ENCODE measurements around the gene GALNTL6. TPM values are rescaled to one million over a fixed set of nuclear protein-coding genes. Genes with fewer than 3 reads are reported as not detected.

The GALNTL6 gene
- total RNA-seq, 1 donor from 2014 or later, result 0.10 TPM

GRCh38 chr4:172141025-172141424 is 327.8 kb downstream of the GALNTL6 start:
- no peaks in the 10 kb centered on the region for H3K27me3 Mint-ChIP-seq (ENCODE audit: unreplicated experiment)
- H3K27ac Mint-ChIP-seq (ENCODE audit: unreplicated experiment), result no peak overlapping the region
- DNase-seq (ENCODE audit: low spot score), result no peak
- H3K36me3 Mint-ChIP-seq (ENCODE audit: low read depth, unreplicated experiment), result no peaks in the 10 kb centered on the region
- no peaks in the 10 kb centered on the region for H3K9me3 Mint-ChIP-seq (ENCODE audit: unreplicated experiment)
- TF ChIP-seq, protein P1, sequence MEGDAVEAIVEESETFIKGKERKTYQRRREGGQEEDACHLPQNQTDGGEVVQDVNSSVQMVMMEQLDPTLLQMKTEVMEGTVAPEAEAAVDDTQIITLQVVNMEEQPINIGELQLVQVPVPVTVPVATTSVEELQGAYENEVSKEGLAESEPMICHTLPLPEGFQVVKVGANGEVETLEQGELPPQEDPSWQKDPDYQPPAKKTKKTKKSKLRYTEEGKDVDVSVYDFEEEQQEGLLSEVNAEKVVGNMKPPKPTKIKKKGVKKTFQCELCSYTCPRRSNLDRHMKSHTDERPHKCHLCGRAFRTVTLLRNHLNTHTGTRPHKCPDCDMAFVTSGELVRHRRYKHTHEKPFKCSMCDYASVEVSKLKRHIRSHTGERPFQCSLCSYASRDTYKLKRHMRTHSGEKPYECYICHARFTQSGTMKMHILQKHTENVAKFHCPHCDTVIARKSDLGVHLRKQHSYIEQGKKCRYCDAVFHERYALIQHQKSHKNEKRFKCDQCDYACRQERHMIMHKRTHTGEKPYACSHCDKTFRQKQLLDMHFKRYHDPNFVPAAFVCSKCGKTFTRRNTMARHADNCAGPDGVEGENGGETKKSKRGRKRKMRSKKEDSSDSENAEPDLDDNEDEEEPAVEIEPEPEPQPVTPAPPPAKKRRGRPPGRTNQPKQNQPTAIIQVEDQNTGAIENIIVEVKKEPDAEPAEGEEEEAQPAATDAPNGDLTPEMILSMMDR (IDR thresholded peaks at IDR 0.05; ENCODE audit: unreplicated experiment), result no peak
- no peak overlapping the region for H3K4me3 Mint-ChIP-seq (ENCODE audit: unreplicated experiment)
- H3K4me1 Mint-ChIP-seq (ENCODE audit: unreplicated experiment), result no peaks in the 10 kb centered on the region

DNA sequence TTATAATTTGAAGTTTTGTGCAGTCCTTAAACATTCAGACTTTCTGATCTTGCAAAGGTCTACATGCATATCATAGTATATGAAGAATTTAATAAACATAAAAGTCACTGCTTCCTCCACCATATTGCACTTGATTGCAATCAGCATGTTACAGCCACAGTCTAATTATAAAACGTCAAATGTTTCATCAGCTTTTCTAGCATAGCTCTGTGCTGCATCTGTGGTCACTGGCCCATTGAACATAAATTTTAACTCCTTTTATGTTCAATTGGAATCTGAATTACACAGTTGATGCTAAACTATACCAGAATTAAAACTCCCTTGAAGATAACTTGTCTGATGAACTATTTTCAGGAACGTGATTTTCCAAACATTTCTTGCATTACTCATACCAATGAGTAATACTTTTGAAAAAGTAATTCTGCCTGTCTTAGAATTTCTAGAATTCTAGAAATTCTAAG is 329.1 kb downstream of the GALNTL6 start:
- no peaks in the 10 kb centered on the region for H3K36me3 Mint-ChIP-seq (ENCODE audit: low read depth, unreplicated experiment)
- no peak overlapping the region for H3K4me3 Mint-ChIP-seq (ENCODE audit: unreplicated experiment)
- TF ChIP-seq, protein P1 (IDR thresholded peaks at IDR 0.05; ENCODE audit: unreplicated experiment), result no peak
- no peaks in the 10 kb centered on the region for H3K9me3 Mint-ChIP-seq (ENCODE audit: unreplicated experiment)
- DNase-seq (ENCODE audit: low spot score), result no peak
- H3K27ac Mint-ChIP-seq (ENCODE audit: unreplicated experiment), result no peak overlapping the region
- H3K4me1 Mint-ChIP-seq (ENCODE audit: unreplicated experiment), result no peaks in the 10 kb centered on the region
- H3K27me3 Mint-ChIP-seq (ENCODE audit: unreplicated experiment), result no peaks in the 10 kb centered on the region

- no peak overlapping the region for H3K4me3 Mint-ChIP-seq (ENCODE audit: unreplicated experiment)
- H3K36me3 Mint-ChIP-seq (ENCODE audit: low read depth, unreplicated experiment), result no peaks in the 10 kb centered on the region
- H3K27ac Mint-ChIP-seq (ENCODE audit: unreplicated experiment), result no peak overlapping the region
- no peaks in the 10 kb centered on the region for H3K9me3 Mint-ChIP-seq (ENCODE audit: unreplicated experiment)
- no peaks in the 10 kb centered on the region for H3K4me1 Mint-ChIP-seq (ENCODE audit: unreplicated experiment)
- TF ChIP-seq, protein P1 (IDR thresholded peaks at IDR 0.05; ENCODE audit: unreplicated experiment), result no peak
- DNase-seq (ENCODE audit: low spot score), result no peak
- no peaks in the 10 kb centered on the region for H3K27me3 Mint-ChIP-seq (ENCODE audit: unreplicated experiment)
Measured at GRCh38 chr4:172143605-172144314, 330.6 kb downstream of the GALNTL6 start.

DNA sequence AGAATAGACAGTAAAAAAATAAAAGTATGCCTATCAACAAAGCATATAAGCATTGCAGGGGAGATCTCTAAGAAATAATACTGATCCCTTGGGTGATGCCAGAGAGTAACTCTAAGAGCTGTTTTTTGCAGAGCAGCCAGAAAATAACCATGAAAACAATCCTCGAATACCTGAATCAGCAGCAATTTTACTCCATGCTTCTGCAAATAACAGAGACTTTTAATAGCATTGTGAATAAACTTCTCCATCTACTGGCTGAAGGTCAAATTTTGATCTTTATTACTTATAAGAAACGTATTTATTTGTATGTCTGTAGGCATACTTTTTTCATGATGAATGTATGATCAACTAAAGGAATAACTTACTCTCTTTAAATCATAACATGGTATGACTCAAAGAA is 334.5 kb downstream of the GALNTL6 start:
- Mint-ChIP-seq H3K4me1 (ENCODE audit: unreplicated experiment) (no peaks in the 10 kb centered on the region), H3K27me3 (ENCODE audit: unreplicated experiment) (no peaks in the 10 kb centered on the region), H3K4me3 (ENCODE audit: unreplicated experiment) (no peak overlapping the region), H3K27ac (ENCODE audit: unreplicated experiment) (no peak overlapping the region), H3K36me3 (ENCODE audit: low read depth, unreplicated experiment) (no peaks in the 10 kb centered on the region), H3K9me3 (ENCODE audit: unreplicated experiment) (no peaks in the 10 kb centered on the region)
- TF ChIP-seq, protein P1 (IDR thresholded peaks at IDR 0.05; ENCODE audit: unreplicated experiment), result no peak
- DNase-seq (ENCODE audit: low spot score), result no peak

DNA sequence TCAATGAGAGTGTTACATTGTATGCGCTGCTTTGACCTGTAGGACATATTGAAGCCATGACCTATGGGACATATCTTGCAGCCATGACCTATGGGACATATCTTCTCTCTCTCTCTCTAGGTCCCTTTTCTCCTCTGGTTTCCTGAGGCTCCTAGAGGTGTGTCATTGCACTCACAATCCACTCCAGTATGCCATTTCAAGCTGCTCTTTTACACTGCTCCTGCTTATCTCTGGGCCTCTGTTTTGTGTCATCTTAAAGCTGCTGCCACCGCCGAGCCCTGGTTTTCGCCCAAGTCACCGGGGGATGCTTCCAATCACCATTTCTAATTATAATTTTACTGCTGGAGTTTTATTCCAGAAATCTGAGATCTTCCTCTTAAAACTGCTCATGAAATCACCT is 336.1 kb downstream of the GALNTL6 start:
- H3K9me3 Mint-ChIP-seq (ENCODE audit: unreplicated experiment), result no peaks in the 10 kb centered on the region
- TF ChIP-seq, protein P1 (IDR thresholded peaks at IDR 0.05; ENCODE audit: unreplicated experiment), result no peak
- H3K27ac Mint-ChIP-seq (ENCODE audit: unreplicated experiment), result no peak overlapping the region
- no peaks in the 10 kb centered on the region for H3K27me3 Mint-ChIP-seq (ENCODE audit: unreplicated experiment)
- H3K4me3 Mint-ChIP-seq (ENCODE audit: unreplicated experiment), result no peak overlapping the region
- no peak for DNase-seq (ENCODE audit: low spot score)
- no peaks in the 10 kb centered on the region for H3K36me3 Mint-ChIP-seq (ENCODE audit: low read depth, unreplicated experiment)
- no peaks in the 10 kb centered on the region for H3K4me1 Mint-ChIP-seq (ENCODE audit: unreplicated experiment)
